Chondrocyte (in vitro differentiated cells): Measurements from ENCODE around the gene FAM20A. TPM values are rescaled to one million over a fixed set of nuclear protein-coding genes. Genes with fewer than 3 reads are reported as not detected.

Experiments
- DNase-seq: peaks from one replicate; pipeline ENCODE4 v3.0.0; 2021; ENCODE audit warnings: mixed read lengths, low spot score
- H3K27ac Mint-ChIP-seq: one replicate; pipeline ENCODE4 v1.8.0; 2021; ENCODE audit warnings: mild to moderate bottlenecking, moderate library complexity, mixed read lengths; ENCODE audit not compliant: unreplicated experiment
- H3K27me3 Mint-ChIP-seq: 2 replicates; pipeline ENCODE4 v1.8.0; 2021; ENCODE audit warnings: low read depth, mixed read lengths
- H3K36me3 Mint-ChIP-seq: 2 replicates; pipeline ENCODE4 v1.8.0; 2021; ENCODE audit warnings: low read depth, mixed read lengths
- H3K4me1 Mint-ChIP-seq: 2 replicates; pipeline ENCODE4 v1.8.0; 2021; ENCODE audit warnings: low read depth, mild to moderate bottlenecking, mixed read lengths
- H3K4me3 Mint-ChIP-seq: one replicate; pipeline ENCODE4 v1.8.0; 2021; ENCODE audit warnings: mild to moderate bottlenecking, moderate library complexity, mixed read lengths; ENCODE audit not compliant: unreplicated experiment
- H3K9me3 Mint-ChIP-seq: 2 replicates; pipeline ENCODE4 v1.8.0; 2021; ENCODE audit warnings: low read depth, mixed read lengths
- total RNA-seq: library from RNA; stranded (reverse); gene quantifications from 3 replicates; pipeline ENCODE4 v1.2.1, GENCODE V29; 2021
- TF ChIP-seq, protein P1 (sequence below): fragments of 200-600 bp; sonication (generic); IDR thresholded peaks from 2 replicates; pipeline ENCODE4 v1.5.0; 2021; ENCODE audit warnings: antibody characterized with exemption, mild to moderate bottlenecking, moderate library complexity

The FAM20A gene
- total RNA-seq, 1 donor from 2014 or later = not detected

DNA sequence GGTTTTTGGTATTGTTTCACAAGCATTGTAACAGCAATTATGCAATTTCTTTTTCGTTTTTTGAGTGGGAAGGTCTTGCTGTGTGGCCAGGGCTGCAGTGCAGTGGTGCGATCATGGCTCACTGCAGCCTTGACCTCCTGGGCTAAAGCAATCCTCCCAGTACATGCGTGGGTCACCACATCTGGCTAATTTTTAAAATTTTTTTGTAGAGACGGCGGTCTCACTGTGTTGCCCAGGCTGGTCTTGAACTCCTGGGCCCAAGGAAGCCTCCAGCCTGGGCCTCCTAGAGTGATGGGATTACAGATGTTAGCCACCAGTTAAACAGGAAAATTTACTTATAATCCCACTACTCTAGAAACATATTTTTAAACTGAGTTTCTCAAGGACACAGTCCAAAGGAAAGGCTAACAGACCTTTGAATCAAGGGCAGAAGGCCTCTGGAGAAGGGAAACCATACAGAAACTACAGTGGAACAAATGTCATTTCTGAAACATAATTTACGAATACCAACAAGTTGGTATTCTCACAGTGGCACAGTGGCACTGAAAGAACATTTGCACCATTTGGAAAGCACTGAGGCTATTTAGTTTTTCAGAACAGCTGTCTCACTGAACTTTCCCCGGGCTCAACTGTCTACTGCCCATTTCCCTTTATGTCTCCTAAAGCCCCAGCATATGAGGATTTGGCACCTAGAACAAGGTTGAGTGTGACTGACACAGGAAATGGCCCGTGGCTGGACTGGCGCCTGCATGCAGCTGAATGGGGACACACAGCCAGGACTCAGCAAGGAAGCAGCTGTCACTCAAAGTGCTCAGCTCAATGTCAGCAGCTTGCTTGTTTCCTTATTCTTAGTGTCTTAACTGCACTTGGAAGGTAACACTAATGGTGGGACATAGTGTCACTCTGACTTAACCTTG is 91.8 kb downstream of the FAM20A start:
- TF ChIP-seq, protein P1, sequence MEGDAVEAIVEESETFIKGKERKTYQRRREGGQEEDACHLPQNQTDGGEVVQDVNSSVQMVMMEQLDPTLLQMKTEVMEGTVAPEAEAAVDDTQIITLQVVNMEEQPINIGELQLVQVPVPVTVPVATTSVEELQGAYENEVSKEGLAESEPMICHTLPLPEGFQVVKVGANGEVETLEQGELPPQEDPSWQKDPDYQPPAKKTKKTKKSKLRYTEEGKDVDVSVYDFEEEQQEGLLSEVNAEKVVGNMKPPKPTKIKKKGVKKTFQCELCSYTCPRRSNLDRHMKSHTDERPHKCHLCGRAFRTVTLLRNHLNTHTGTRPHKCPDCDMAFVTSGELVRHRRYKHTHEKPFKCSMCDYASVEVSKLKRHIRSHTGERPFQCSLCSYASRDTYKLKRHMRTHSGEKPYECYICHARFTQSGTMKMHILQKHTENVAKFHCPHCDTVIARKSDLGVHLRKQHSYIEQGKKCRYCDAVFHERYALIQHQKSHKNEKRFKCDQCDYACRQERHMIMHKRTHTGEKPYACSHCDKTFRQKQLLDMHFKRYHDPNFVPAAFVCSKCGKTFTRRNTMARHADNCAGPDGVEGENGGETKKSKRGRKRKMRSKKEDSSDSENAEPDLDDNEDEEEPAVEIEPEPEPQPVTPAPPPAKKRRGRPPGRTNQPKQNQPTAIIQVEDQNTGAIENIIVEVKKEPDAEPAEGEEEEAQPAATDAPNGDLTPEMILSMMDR = no peak
- Mint-ChIP-seq H3K27me3 (no peaks in the 10 kb centered on the region), H3K4me1 (peaks cover 25% of the 10 kb centered on the region), H3K4me3 (no peak overlapping the region), H3K36me3 (peaks cover 2% of the 10 kb centered on the region), H3K9me3 (no peaks in the 10 kb centered on the region), H3K27ac (peak overlapping the region; percentile 54)
- no peak for DNase-seq

DNA sequence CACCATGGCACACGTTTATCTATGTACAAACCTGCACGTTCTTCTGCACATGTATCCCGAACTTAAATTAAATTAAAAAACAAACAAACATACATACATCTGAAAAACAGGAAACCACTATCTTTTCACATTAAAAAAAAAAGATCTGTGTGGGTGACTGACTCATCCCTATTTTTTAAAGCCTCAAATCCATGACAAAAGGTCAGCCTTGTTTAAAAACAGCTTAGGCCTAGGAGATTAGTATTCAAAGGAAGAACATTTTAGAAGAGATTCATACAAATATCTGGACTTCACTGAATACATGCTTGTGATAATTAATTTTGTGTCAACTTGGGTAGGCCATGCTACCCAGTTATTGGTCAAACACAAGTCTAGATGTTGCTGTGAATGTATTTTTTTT is 93.6 kb downstream of the FAM20A start:
- H3K36me3 Mint-ChIP-seq = no peaks in the 10 kb centered on the region

DNA sequence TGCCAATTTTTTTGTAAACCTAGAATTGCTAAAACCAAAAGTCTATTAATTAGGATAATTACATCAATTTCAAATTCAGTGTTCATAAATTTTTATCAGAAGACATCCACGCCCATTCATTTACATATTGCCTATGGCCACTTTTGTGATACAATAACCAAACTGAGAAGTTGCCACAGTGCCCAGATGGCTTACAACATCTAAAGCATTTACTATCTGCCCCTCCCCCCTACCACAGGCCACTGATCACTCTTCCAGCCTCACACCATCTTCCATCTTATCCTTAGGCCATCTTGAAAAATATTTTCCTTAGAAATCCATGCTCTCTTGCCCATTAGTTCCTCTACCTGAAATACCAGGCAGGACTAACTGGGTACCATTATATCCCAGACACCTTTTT is 95.2 kb downstream of the FAM20A start:
- TF ChIP-seq, protein P1 = no peak
- Mint-ChIP-seq H3K27me3 (peaks cover 5% of the 10 kb centered on the region), H3K9me3 (peaks cover 4% of the 10 kb centered on the region), H3K4me1 (peaks cover 5% of the 10 kb centered on the region), H3K27ac (no peak overlapping the region), H3K36me3 (peaks cover 2% of the 10 kb centered on the region), H3K4me3 (no peak overlapping the region)
- DNase-seq = no peak

More for the DNA sequence above, 93.6 kb downstream of the FAM20A start:
- Mint-ChIP-seq H3K27me3 (no peaks in the 10 kb centered on the region), H3K4me1 (peaks cover 13% of the 10 kb centered on the region), H3K9me3 (peaks cover 4% of the 10 kb centered on the region), H3K27ac (no peak overlapping the region), H3K4me3 (no peak overlapping the region)
- DNase-seq = no peak
- TF ChIP-seq, protein P1 = no peak

DNA sequence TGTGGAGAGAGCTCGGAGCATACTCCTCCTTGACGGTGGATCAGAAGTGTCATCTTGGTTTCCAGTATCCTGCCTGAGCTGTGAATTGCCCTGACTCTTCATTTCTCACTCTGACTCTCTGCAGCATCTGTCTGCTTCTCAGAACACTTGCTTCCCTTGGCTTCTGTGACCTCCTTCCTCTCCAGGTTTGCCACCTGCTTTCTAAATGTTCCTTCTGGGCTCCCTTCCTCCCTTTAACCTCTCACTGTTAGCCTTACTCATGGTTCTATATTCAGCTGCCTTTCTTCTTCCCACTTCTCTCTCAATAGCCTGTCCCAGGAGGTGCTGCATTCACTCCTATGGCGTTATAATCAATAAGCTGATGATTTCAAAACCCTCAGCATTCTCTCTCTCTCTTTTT is 100.1 kb downstream of the FAM20A start:
- TF ChIP-seq, protein P1 = no peak
- Mint-ChIP-seq H3K4me1 (no peaks in the 10 kb centered on the region), H3K4me3 (no peak overlapping the region), H3K27ac (no peak overlapping the region), H3K27me3 (peaks cover 7% of the 10 kb centered on the region), H3K9me3 (peaks cover 4% of the 10 kb centered on the region), H3K36me3 (peaks cover 2% of the 10 kb centered on the region)
- no peak for DNase-seq

DNA sequence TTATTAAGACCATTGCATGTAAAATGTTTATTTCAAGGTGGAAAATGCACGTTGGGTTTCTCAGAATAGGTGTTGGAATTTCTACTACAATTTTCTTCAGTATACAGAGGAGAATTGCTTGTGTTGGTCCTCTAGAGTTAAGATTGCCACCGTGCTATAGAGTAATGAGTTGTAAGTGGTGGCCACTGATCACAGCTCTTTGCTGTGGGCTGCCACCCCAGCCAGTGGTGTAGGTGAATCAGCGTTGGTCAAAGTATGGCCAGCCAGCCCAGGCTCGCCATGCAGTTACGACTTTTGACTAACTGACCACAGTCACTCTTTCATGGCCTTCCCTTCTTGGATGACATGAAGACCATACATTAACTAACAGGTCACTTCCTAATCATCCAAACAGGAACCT is 101.6 kb downstream of the FAM20A start:
- peaks cover 4% of the 10 kb centered on the region for H3K9me3 Mint-ChIP-seq

More for the DNA sequence above, 101.6 kb downstream of the FAM20A start:
- no peak for DNase-seq
- no peak overlapping the region for H3K27ac Mint-ChIP-seq
- TF ChIP-seq, protein P1 = no peak
- H3K36me3 Mint-ChIP-seq = peaks cover 2% of the 10 kb centered on the region
- no peak overlapping the region for H3K4me3 Mint-ChIP-seq
- H3K27me3 Mint-ChIP-seq = peaks cover 7% of the 10 kb centered on the region
- no peaks in the 10 kb centered on the region for H3K4me1 Mint-ChIP-seq
